Fibroblast of lung (primary cell): ENCODE data around the gene DCP1B. TPM values are rescaled to one million over a fixed set of nuclear protein-coding genes. Genes with fewer than 3 reads are reported as not detected.

Source experiments
- DNase-seq, 2 donors: peaks; one replicate each; pipeline versions ENCODE4 v3.0.0 to v3.0.0-alpha.2; 2010; ENCODE audit warnings: low read depth in 2 of 2
- H2AFZ ChIP-seq: 2 replicates; pipeline ENCODE4 v1.5.1; 2012; ENCODE audit warnings: low read length, control low read depth, inconsistent platforms
- H3K27ac ChIP-seq: 2 replicates; pipeline ENCODE4 v1.5.1; 2011; ENCODE audit warnings: low read length, control low read depth; ENCODE audit not compliant: insufficient read depth
- H3K27me3 ChIP-seq: 2 replicates; pipeline ENCODE4 v1.5.1; 2011; ENCODE audit warnings: mild to moderate bottlenecking, low read length; ENCODE audit not compliant: control insufficient read depth, insufficient read depth
- H3K36me3 ChIP-seq: 2 replicates; pipeline ENCODE4 v1.5.1; 2011; ENCODE audit warnings: low read length; ENCODE audit not compliant: control insufficient read depth, insufficient read depth
- H3K4me1 ChIP-seq: 2 replicates; pipeline ENCODE4 v1.5.1; 2011; ENCODE audit warnings: low read length; ENCODE audit not compliant: control insufficient read depth, insufficient read depth; ENCODE audit errors: extremely low read depth
- H3K4me2 ChIP-seq: 2 replicates; pipeline ENCODE4 v1.5.1; 2011; ENCODE audit warnings: low read length, control low read depth; ENCODE audit not compliant: insufficient read depth; ENCODE audit errors: extremely low read depth
- H3K4me3 ChIP-seq, 4 experiments: fragments of 200-600 bp in 1 of 4; sonication (generic) in 1 of 4; replicated peaks in 1 of 4; 2 replicates each; pipeline ENCODE4 v1.5.1; 2011 to 2016; ENCODE audit warnings: low read length in 4 of 4, low read depth in 3 of 4, mild to moderate bottlenecking in 3 of 4, control low read depth in 2 of 4, inconsistent platforms in 1 of 4, mixed read lengths in 1 of 4; ENCODE audit not compliant: insufficient read depth in 1 of 4; ENCODE audit errors: control extremely low read depth in 1 of 4
- H3K79me2 ChIP-seq: 2 replicates; pipeline ENCODE4 v1.5.1; 2012; ENCODE audit warnings: mild to moderate bottlenecking, low read length, inconsistent platforms; ENCODE audit not compliant: control insufficient read depth, insufficient read depth
- H3K9ac ChIP-seq: 2 replicates; pipeline ENCODE4 v1.5.1; 2011; ENCODE audit warnings: mild to moderate bottlenecking, low read length, control low read depth; ENCODE audit not compliant: insufficient read depth
- H3K9me3 ChIP-seq: 2 replicates; pipeline ENCODE4 v1.5.1; 2012; ENCODE audit warnings: low read depth, low read length; ENCODE audit not compliant: control insufficient read depth, insufficient read depth
- H4K20me1 ChIP-seq: 2 replicates; pipeline ENCODE4 v1.5.1; 2011; ENCODE audit warnings: low read length; ENCODE audit not compliant: control insufficient read depth, insufficient read depth; ENCODE audit errors: extremely low read depth
- EZH2 ChIP-seq: IDR thresholded peaks from 2 replicates; pipeline ENCODE4 v1.5.1; 2012; ENCODE audit warnings: low read length, control low read depth, mild to moderate bottlenecking; ENCODE audit errors: missing control alignments
- polyA plus RNA-seq, 2 donors: library from polyadenylated mRNA; depleted of rRNA in 1 of 2; stranded (reverse) in 1 of 2; unstranded in 1 of 2; fragments of >200 nt; gene quantifications; 2 replicates each; pipeline ENCODE4 v1.2.1, GENCODE V29; 2011 to 2012; ENCODE audit warnings: missing spikeins in 1 of 2
- total RNA-seq: library from RNA; depleted of rRNA; stranded (reverse); fragments of >200 nt; gene quantifications from 2 replicates; pipeline ENCODE4 v1.2.1, GENCODE V29; 2014
- TF ChIP-seq, protein P1 (sequence below), 2 donors: IDR thresholded peaks in 1 of 2; conservative IDR thresholded peaks in 1 of 2; 1 replicate in 1 of 2; 2 replicates in 1 of 2; pipeline ENCODE4 v1.5.1; 2011 to 2012; ENCODE audit warnings: low read length in 2 of 2, control low read depth in 1 of 2, inconsistent platforms in 1 of 2, low read depth in 1 of 2, mild to moderate bottlenecking in 1 of 2

The DCP1B gene
- total and polyA plus RNA-seq, 2 donors (not counting 1 experiment from before 2014, with no cell fraction given) = 10.4 to 19.4 TPM

DNA sequence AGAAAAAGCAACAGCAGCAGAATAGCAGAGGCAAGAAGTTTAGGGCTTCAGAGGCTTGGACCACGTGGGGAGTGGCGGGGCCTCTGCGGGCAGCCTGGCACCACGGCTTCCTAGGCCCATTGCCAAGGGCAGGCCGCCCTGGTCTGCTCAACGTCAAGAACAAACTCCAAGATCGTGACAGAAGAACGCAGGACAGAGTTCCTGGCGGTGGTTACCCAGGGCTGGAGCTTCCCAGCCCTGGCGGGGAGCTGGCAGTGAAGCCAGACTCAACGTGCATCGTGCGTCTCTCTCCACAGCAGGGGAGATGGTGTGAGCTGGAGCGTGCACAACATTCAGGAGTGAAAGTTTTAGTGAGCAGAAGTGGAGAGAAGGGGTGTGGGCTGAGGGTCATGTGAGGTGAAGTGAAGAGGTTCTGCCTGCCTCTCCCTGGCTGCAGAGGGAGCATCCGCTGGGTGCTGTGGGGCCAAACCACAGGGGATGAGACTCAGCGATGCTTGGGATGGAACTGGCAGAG lies 71.9 kb downstream of the DCP1B start:
- Histone ChIP-seq H3K79me2 (no peaks in the 10 kb centered on the region), H4K20me1 (no peaks in the 10 kb centered on the region), H3K27me3 (peaks cover 4% of the 10 kb centered on the region), H3K4me2 (no peak overlapping the region), H3K9ac (no peak overlapping the region), H3K27ac (no peak overlapping the region), H2AFZ (no peak overlapping the region), H3K9me3 (no peaks in the 10 kb centered on the region), H3K4me1 (peaks cover 7% of the 10 kb centered on the region), H3K36me3 (no peaks in the 10 kb centered on the region), H3K4me3 (no peak overlapping the region)
- TF ChIP-seq, protein P1, sequence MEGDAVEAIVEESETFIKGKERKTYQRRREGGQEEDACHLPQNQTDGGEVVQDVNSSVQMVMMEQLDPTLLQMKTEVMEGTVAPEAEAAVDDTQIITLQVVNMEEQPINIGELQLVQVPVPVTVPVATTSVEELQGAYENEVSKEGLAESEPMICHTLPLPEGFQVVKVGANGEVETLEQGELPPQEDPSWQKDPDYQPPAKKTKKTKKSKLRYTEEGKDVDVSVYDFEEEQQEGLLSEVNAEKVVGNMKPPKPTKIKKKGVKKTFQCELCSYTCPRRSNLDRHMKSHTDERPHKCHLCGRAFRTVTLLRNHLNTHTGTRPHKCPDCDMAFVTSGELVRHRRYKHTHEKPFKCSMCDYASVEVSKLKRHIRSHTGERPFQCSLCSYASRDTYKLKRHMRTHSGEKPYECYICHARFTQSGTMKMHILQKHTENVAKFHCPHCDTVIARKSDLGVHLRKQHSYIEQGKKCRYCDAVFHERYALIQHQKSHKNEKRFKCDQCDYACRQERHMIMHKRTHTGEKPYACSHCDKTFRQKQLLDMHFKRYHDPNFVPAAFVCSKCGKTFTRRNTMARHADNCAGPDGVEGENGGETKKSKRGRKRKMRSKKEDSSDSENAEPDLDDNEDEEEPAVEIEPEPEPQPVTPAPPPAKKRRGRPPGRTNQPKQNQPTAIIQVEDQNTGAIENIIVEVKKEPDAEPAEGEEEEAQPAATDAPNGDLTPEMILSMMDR (conservative IDR thresholded peaks at IDR 0.05 in 1 of 2, IDR thresholded peaks at IDR 0.05 in 1 of 2; ENCODE audit: low read depth in 1 of 2, low read length in 2 of 2) = no peak
- TF ChIP-seq EZH2 = no peak
- DNase-seq = peak; percentile 33 to 48

DNA sequence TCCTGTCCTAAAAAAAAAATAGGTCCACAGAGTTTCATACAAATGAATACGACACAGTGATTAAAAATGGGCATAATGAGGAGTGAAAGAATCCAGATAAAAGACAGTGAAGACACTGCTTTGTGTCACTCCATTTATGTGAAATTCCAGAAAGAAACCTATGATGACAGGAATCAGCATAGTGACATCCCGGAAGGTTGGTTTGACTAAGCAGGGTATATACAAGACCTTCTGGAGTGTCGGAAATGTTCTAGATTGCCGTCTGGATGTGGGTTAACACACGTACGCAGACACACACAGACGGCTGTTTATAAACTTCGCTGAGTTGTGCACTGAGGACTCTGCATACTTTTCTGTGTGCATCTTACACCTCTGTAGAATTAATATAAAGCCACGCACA lies 72.6 kb downstream of the DCP1B start:
- Histone ChIP-seq H4K20me1 (no peaks in the 10 kb centered on the region), H3K36me3 (no peaks in the 10 kb centered on the region), H3K4me2 (no peak overlapping the region), H3K27ac (no peak overlapping the region), H2AFZ (no peak overlapping the region), H3K9me3 (no peaks in the 10 kb centered on the region), H3K79me2 (no peaks in the 10 kb centered on the region), H3K4me3 (no peak overlapping the region), H3K27me3 (peaks cover 7% of the 10 kb centered on the region), H3K9ac (no peak overlapping the region), H3K4me1 (peaks cover 5% of the 10 kb centered on the region)
- TF ChIP-seq, protein P1 (conservative IDR thresholded peaks at IDR 0.05 in 1 of 2, IDR thresholded peaks at IDR 0.05 in 1 of 2; ENCODE audit: low read depth in 1 of 2, low read length in 2 of 2) = no peak
- no peak for TF ChIP-seq EZH2
- no peak for DNase-seq

DNA sequence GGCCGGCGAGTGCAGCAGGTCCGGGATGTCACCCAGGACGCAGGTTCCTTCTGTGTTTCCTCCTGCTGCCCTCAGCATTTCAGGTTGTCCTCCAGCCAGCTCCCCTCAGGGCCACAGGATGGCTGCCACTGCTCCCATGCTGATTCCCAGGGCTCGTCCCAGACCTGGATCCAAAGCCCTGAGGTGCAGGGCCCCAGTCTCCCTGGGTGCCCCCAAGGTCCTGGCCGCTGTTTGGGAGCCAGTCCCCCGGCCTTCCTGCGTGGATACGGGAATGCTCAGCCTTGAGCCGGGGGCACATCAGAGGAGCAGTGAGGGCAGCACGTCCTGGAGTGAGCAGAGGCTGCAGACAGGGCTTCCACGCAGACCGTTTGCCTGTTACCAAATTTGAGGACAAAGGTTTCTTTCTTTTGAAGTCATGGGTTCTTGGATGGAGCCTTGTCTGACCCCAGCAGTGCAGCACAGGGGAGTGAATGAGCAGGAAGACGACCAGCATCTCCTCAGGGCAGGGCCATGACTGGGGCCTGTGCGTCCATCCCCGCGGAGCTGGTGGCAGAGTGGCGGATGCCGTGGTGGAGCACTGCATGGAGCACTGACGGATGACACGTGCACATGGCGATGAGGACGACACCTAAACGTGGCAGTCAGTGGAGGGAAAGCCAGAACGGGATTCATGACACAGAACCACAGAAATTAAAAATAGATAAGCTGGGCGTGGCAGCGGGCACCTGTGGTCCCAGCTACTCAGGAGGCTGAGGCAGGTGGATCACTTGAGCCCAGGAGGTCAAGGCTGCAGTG lies 73.3 kb downstream of the DCP1B start:
- H3K36me3 ChIP-seq = no peaks in the 10 kb centered on the region
- H3K27me3 ChIP-seq = peaks cover 10% of the 10 kb centered on the region
- H3K4me2 ChIP-seq = no peak overlapping the region
- H3K9me3 ChIP-seq = no peaks in the 10 kb centered on the region
- TF ChIP-seq, protein P1 (conservative IDR thresholded peaks at IDR 0.05 in 1 of 2, IDR thresholded peaks at IDR 0.05 in 1 of 2; ENCODE audit: low read depth in 1 of 2, low read length in 2 of 2) = no peak
- TF ChIP-seq EZH2 = no peak
- no peaks in the 10 kb centered on the region for H4K20me1 ChIP-seq
- no peak overlapping the region for H3K27ac ChIP-seq
- H2AFZ ChIP-seq = no peak overlapping the region
- H3K79me2 ChIP-seq = no peaks in the 10 kb centered on the region
- no peak for DNase-seq
- H3K4me1 ChIP-seq = peaks cover 5% of the 10 kb centered on the region
- no peak overlapping the region for H3K9ac ChIP-seq
- no peak overlapping the region for H3K4me3 ChIP-seq
